HEK293 (cell line): ENCODE measurements around the gene CDKL5.

Source experiments
- CTCF ChIA-PET: fragments of 350-600 bp; formaldehyde crosslinking; extraction: SDS; loops from one replicate; lab custom pipeline; 2021; ENCODE audit warnings: antibody characterized with exemption; lab: Yijun Ruan, JAX
- POLR2A ChIA-PET: fragments of 300-600 bp; formaldehyde crosslinking; extraction: SDS; loops from one replicate; lab custom pipeline; 2020; ENCODE audit warnings: antibody characterized with exemption, inconsistent platforms; lab: Yijun Ruan, JAX
- H3K27ac ChIP-seq: fragments of 200-500 bp; sonication (Bioruptor generic); 2 replicates; pipeline ENCODE4 v1.5.1; 2014; ENCODE audit warnings: low read depth, low read length, control low read depth, inconsistent platforms; ENCODE audit errors: extremely low read depth
- H3K36me3 ChIP-seq, 2 experiments: fragments of 200-500 bp in 1 of 2; sonication (Bioruptor generic) in 1 of 2; 1 replicate in 1 of 2; 2 replicates in 1 of 2; pipeline ENCODE4 v1.5.1; 2014 to 2017; ENCODE audit warnings: inconsistent platforms in 2 of 2, low read length in 2 of 2; ENCODE audit not compliant: control insufficient read depth in 2 of 2, insufficient read depth in 1 of 2
- H3K4me1 ChIP-seq: fragments of 200-500 bp; sonication (Bioruptor generic); 2 replicates; pipeline ENCODE4 v1.5.1; 2014; ENCODE audit warnings: mild to moderate bottlenecking, low read length, inconsistent platforms; ENCODE audit not compliant: control insufficient read depth, insufficient read depth
- H3K4me3 ChIP-seq: 2 replicates; pipeline ENCODE4 v1.5.1; 2011; ENCODE audit warnings: low read depth, mild to moderate bottlenecking, control low read depth, low read length, moderate library complexity
- H3K9me3 ChIP-seq: fragments of 200-500 bp; sonication (Bioruptor generic); 2 replicates; pipeline ENCODE4 v1.5.1; 2014; ENCODE audit warnings: low read depth, low read length, inconsistent platforms; ENCODE audit not compliant: control insufficient read depth, insufficient read depth
- GLI4 ChIP-seq: fragments of 450-650 bp; formaldehyde crosslinking; IDR thresholded peaks from 2 replicates; pipeline ENCODE4 v1.5.1; 2016; ENCODE audit warnings: missing biosample characterization, missing genetic modification characterization
- GLIS2 ChIP-seq: fragments of 450-650 bp; formaldehyde crosslinking; IDR thresholded peaks from 2 replicates; pipeline ENCODE4 v1.5.1; 2016; ENCODE audit warnings: missing biosample characterization, missing genetic modification characterization
- KLF7 ChIP-seq: fragments of 450-650 bp; formaldehyde crosslinking; IDR thresholded peaks from 2 replicates; pipeline ENCODE4 v1.5.1; 2016; ENCODE audit warnings: missing biosample characterization, missing genetic modification characterization, borderline replicate concordance
- OSR2 ChIP-seq: fragments of 450-650 bp; formaldehyde crosslinking; IDR thresholded peaks from 2 replicates; pipeline ENCODE4 v1.5.1; 2016; ENCODE audit warnings: missing biosample characterization, missing genetic modification characterization
- WT1 ChIP-seq: fragments of 450-650 bp; formaldehyde crosslinking; IDR thresholded peaks from 2 replicates; pipeline ENCODE4 v1.5.1; 2016; ENCODE audit warnings: missing biosample characterization, missing genetic modification characterization
- ZBTB11 ChIP-seq: fragments of 450-650 bp; formaldehyde crosslinking; conservative IDR thresholded peaks from 2 replicates; pipeline ENCODE4 v1.5.1; 2016; ENCODE audit warnings: low read depth, missing biosample characterization, missing genetic modification characterization
- ZBTB20 ChIP-seq: fragments of 450-650 bp; formaldehyde crosslinking; IDR thresholded peaks from 2 replicates; pipeline ENCODE4 v1.5.1; 2016; ENCODE audit warnings: missing biosample characterization, missing genetic modification characterization
- ZBTB8A ChIP-seq: fragments of 450-650 bp; formaldehyde crosslinking; IDR thresholded peaks from 2 replicates; pipeline ENCODE4 v1.5.1; 2016; ENCODE audit warnings: missing biosample characterization, missing genetic modification characterization
- ZFP69B ChIP-seq: fragments of 450-650 bp; formaldehyde crosslinking; IDR thresholded peaks from 2 replicates; pipeline ENCODE4 v1.5.1; 2016; ENCODE audit warnings: missing biosample characterization, missing genetic modification characterization
- ZNF184 ChIP-seq: fragments of 450-650 bp; IDR thresholded peaks from 2 replicates; pipeline ENCODE4 v1.5.1; 2018; ENCODE audit warnings: missing biosample characterization, mild to moderate bottlenecking, missing genetic modification characterization
- ZNF23 ChIP-seq: fragments of 450-650 bp; formaldehyde crosslinking; IDR thresholded peaks from 2 replicates; pipeline ENCODE4 v1.5.1; 2016; ENCODE audit warnings: missing biosample characterization, missing genetic modification characterization, borderline replicate concordance
- ZNF391 ChIP-seq: fragments of 450-650 bp; formaldehyde crosslinking; IDR thresholded peaks from 2 replicates; pipeline ENCODE4 v1.5.1; 2016; ENCODE audit warnings: low read depth, missing biosample characterization, missing genetic modification characterization, borderline replicate concordance
- ZNF398 ChIP-seq: fragments of 450-650 bp; formaldehyde crosslinking; IDR thresholded peaks from 2 replicates; pipeline ENCODE4 v1.5.1; 2017; ENCODE audit warnings: missing biosample characterization, missing genetic modification characterization
- ZNF530 ChIP-seq: fragments of 450-650 bp; formaldehyde crosslinking; IDR thresholded peaks from 2 replicates; pipeline ENCODE4 v1.5.1; 2016; ENCODE audit warnings: low read depth, missing biosample characterization, missing genetic modification characterization
- ZNF558 ChIP-seq: fragments of 450-650 bp; formaldehyde crosslinking; IDR thresholded peaks from 2 replicates; pipeline ENCODE4 v1.5.1; 2016; ENCODE audit warnings: missing biosample characterization, missing genetic modification characterization
- ZNF585B ChIP-seq: fragments of 450-650 bp; formaldehyde crosslinking; IDR thresholded peaks from 2 replicates; pipeline ENCODE4 v1.5.1; 2016; ENCODE audit warnings: missing biosample characterization, missing genetic modification characterization
- ZNF596 ChIP-seq: fragments of 450-650 bp; IDR thresholded peaks from 2 replicates; pipeline ENCODE4 v1.5.0; 2018; ENCODE audit warnings: missing biosample characterization, mild to moderate bottlenecking, missing genetic modification characterization, moderate library complexity
- ZNF610 ChIP-seq: fragments of 450-650 bp; formaldehyde crosslinking; IDR thresholded peaks from 2 replicates; pipeline ENCODE4 v1.5.1; 2016; ENCODE audit warnings: missing biosample characterization, missing genetic modification characterization, borderline replicate concordance
- ZNF639 ChIP-seq: fragments of 450-650 bp; formaldehyde crosslinking; IDR thresholded peaks from 2 replicates; pipeline ENCODE4 v1.5.1; 2016; ENCODE audit warnings: missing biosample characterization, missing genetic modification characterization
- ZSCAN30 ChIP-seq: fragments of 450-650 bp; IDR thresholded peaks from 2 replicates; pipeline ENCODE4 v1.5.1; 2018; ENCODE audit warnings: missing biosample characterization, mild to moderate bottlenecking, missing genetic modification characterization, moderate library complexity

The CDKL5 gene

GRCh38 chrX:18666614-18667013 lies 241.2 kb downstream of the CDKL5 start:
- POLR2A ChIA-PET: interaction anchor here (0.6 to 0.7 kb wide), 2 partner anchors 40 to 644 kb away, joined by 3 to 4 read pairs; no protein-coding TSS in a partner anchor
- Histone ChIP-seq H3K27ac (no peak overlapping the region), H3K36me3 (no peaks in the 10 kb centered on the region), H3K4me1 (no peaks in the 10 kb centered on the region), H3K4me3 (no peak overlapping the region), H3K9me3 (no peaks in the 10 kb centered on the region)
- TF ChIP-seq ZNF530 (tag by site-specific recombination) (no peak), ZNF596 (tag by site-specific recombination) (no peak), ZNF585B (tag by site-specific recombination) (no peak), KLF7 (tag by site-specific recombination) (no peak), ZNF558 (tag by site-specific recombination) (no peak), WT1 (tag by site-specific recombination) (no peak), ZNF398 (tag by site-specific recombination) (no peak)
- CTCF ChIA-PET: no interaction called here

DNA sequence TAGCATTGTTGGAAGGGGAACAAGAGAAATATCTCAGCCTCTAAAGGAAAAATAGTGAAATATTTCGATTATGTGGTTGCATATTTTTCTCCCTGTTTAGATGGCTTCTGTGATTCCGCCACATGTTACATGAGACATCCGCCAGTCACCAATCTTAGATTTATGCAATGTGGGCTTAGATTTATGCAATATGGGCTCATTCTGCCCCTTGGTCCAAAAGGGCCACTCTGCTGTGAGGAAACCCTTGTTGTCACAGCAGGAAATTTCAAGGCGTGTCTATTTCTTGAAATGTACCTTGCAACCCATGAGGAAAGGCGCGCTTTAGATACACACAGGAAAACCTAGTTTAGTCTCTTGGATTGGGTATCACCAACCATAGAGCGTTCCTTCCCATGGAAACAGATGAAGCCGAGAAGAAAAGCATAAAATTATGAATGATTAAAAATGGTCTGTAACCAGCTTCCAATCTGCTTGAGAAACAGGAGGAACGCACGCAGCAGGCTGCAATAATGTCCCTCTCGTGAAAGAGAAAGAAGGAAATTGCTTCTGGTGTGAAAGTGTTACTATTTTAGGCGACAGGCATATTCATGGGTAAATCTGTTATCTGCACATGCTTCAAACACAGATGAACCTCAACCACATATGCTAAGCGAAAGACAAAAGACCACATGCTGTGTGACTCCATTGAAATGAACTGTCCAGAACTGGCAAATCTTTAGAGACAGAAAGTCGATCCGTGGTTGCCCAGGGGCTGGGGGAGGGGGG lies 242.8 kb downstream of the CDKL5 start:
- Histone ChIP-seq H3K4me1 (no peaks in the 10 kb centered on the region), H3K9me3 (no peaks in the 10 kb centered on the region)
- no peak for TF ChIP-seq ZFP69B (tag by site-specific recombination)
- no peak for TF ChIP-seq ZNF558 (tag by site-specific recombination)
- TF ChIP-seq ZNF23 (tag by site-specific recombination): no peak
- TF ChIP-seq ZBTB20 (tag by site-specific recombination): no peak
- TF ChIP-seq ZBTB11: no peak
- no peak for TF ChIP-seq GLI4 (tag by site-specific recombination)
- TF ChIP-seq ZNF391 (tag by site-specific recombination): no peak
- no peak for TF ChIP-seq GLIS2 (tag by site-specific recombination)
- no peak for TF ChIP-seq ZNF184 (tag by site-specific recombination)
- no peak for TF ChIP-seq ZBTB8A (tag by site-specific recombination)
- no peak for TF ChIP-seq ZNF610 (tag by site-specific recombination)
- TF ChIP-seq ZNF639: no peak
- TF ChIP-seq ZSCAN30 (tag by site-specific recombination): no peak
- no peak for TF ChIP-seq OSR2
- TF ChIP-seq, all 188 proteins: peak for 0
- POLR2A ChIA-PET: no interaction called here
- CTCF ChIA-PET: interaction anchor here (0.8 kb wide), 1 partner anchor 250 kb away, joined by 5 read pairs; no protein-coding TSS in a partner anchor
- Histone ChIP-seq H3K36me3 (no peaks in the 10 kb centered on the region), H3K27ac (no peak overlapping the region), H3K4me3 (no peak overlapping the region)
